ENCODE results near the gene SLC9A3. TPM values are rescaled to one million over a fixed set of nuclear protein-coding genes. Genes with fewer than 3 reads are reported as not detected.

The SLC9A3 gene
- total RNA-seq, 3 donors from 2014 or later (not counting 1 experiment from before 2014, with no cell fraction given), result 0.61 to 1.1 (median 0.73) TPM

- H3K27me3 ChIP-seq (ENCODE audit: control insufficient read depth, insufficient read depth, low read length), result peaks cover 2% of the 10 kb centered on the region
- H3K4me3 Mint-ChIP-seq, result no peak overlapping the region
- WGBS (ENCODE audit: insufficient coverage), result 93% methylated on average over 26 of the region's 26 CpGs
Observed at GRCh38 chr5:483011-483410, 41.2 kb downstream of the SLC9A3 start.

GRCh38 chr5:482506-482905, 41.7 kb downstream of the SLC9A3 start:
- Mint-ChIP-seq H3K27ac (no peak overlapping the region), H3K4me1 (peaks cover 0 to 6% of the 10 kb centered on the region in 2 donors), H3K9me3 (no peaks in the 10 kb centered on the region), H3K4me3 (no peak overlapping the region), H3K27me3 (ENCODE audit: low read depth in 2 of 2) (peaks cover 0 to 4% of the 10 kb centered on the region in 2 donors), H3K36me3 (no peaks in the 10 kb centered on the region)
- Histone ChIP-seq H3K4me1 (ENCODE audit: control insufficient read depth, insufficient read depth, low read length) (peaks cover 5% of the 10 kb centered on the region), H3K27ac (ENCODE audit: low read length) (no peak overlapping the region), H3K27me3 (ENCODE audit: control insufficient read depth, insufficient read depth, low read length) (peaks cover 2% of the 10 kb centered on the region), H3K4me3 (ENCODE audit: low read length) (no peak overlapping the region), H3K36me3 (ENCODE audit: control insufficient read depth, insufficient read depth, low read length) (no peaks in the 10 kb centered on the region), H3K9me3 (ENCODE audit: control insufficient read depth, insufficient read depth, low read length) (no peaks in the 10 kb centered on the region)
- 95% methylated on average over 27 of the region's 27 CpGs for WGBS (ENCODE audit: insufficient coverage)
- intact Hi-C loops (cut with micrococcal nuclease), result no loop called here
- ATAC-seq, result no peak
- DNase-seq, result no peak
- no peak for TF ChIP-seq CTCF (IDR thresholded peaks at IDR 0.05)

More at GRCh38 chr5:483011-483410, 41.2 kb downstream of the SLC9A3 start:
- Mint-ChIP-seq H3K27ac (no peak overlapping the region), H3K4me1 (peaks cover 0 to 6% of the 10 kb centered on the region in 2 donors), H3K27me3 (ENCODE audit: low read depth in 2 of 2) (no peaks in the 10 kb centered on the region), H3K36me3 (no peaks in the 10 kb centered on the region), H3K9me3 (no peaks in the 10 kb centered on the region)
- H3K27ac ChIP-seq (ENCODE audit: low read length), result no peak overlapping the region
- no peak for TF ChIP-seq CTCF (IDR thresholded peaks at IDR 0.05)
- H3K36me3 ChIP-seq (ENCODE audit: control insufficient read depth, insufficient read depth, low read length), result no peaks in the 10 kb centered on the region
- H3K9me3 ChIP-seq (ENCODE audit: control insufficient read depth, insufficient read depth, low read length), result no peaks in the 10 kb centered on the region
- DNase-seq, result no peak
- no peak for ATAC-seq
- no peak overlapping the region for H3K4me3 ChIP-seq (ENCODE audit: low read length)
- intact Hi-C loops (cut with micrococcal nuclease), result no loop called here
- H3K4me1 ChIP-seq (ENCODE audit: control insufficient read depth, insufficient read depth, low read length), result peaks cover 5% of the 10 kb centered on the region

- no peaks in the 10 kb centered on the region for H3K36me3 Mint-ChIP-seq
- intact Hi-C loops (cut with micrococcal nuclease), result no loop called here
- H3K27ac Mint-ChIP-seq, result no peak overlapping the region
- 71% methylated on average over 21 of the region's 24 CpGs for WGBS (ENCODE audit: insufficient coverage)
- peaks cover 2% of the 10 kb centered on the region for H3K27me3 ChIP-seq (ENCODE audit: control insufficient read depth, insufficient read depth, low read length)
- H3K4me3 Mint-ChIP-seq, result no peak overlapping the region
- no peak for TF ChIP-seq CTCF (IDR thresholded peaks at IDR 0.05)
- peaks cover 5% of the 10 kb centered on the region for H3K4me1 ChIP-seq (ENCODE audit: control insufficient read depth, insufficient read depth, low read length)
- peaks cover 0 to 6% of the 10 kb centered on the region in 2 donors for H3K4me1 Mint-ChIP-seq
- ATAC-seq (no peak), DNase-seq (no peak)
- H3K9me3 Mint-ChIP-seq, result no peaks in the 10 kb centered on the region
- no peaks in the 10 kb centered on the region for H3K9me3 ChIP-seq (ENCODE audit: control insufficient read depth, insufficient read depth, low read length)
- no peak overlapping the region for H3K27ac ChIP-seq (ENCODE audit: low read length)
- H3K36me3 ChIP-seq (ENCODE audit: control insufficient read depth, insufficient read depth, low read length), result no peaks in the 10 kb centered on the region
- H3K4me3 ChIP-seq (ENCODE audit: low read length), result no peak overlapping the region
- peaks cover 0 to 9% of the 10 kb centered on the region in 2 donors for H3K27me3 Mint-ChIP-seq (ENCODE audit: low read depth in 2 of 2)
Observed at GRCh38 chr5:482021-482420, 42.2 kb downstream of the SLC9A3 start.

GRCh38 chr5:481347-481746, 42.9 kb downstream of the SLC9A3 start:
- H3K4me3 Mint-ChIP-seq, result no peak overlapping the region
- peaks cover 4% of the 10 kb centered on the region for H3K27me3 ChIP-seq (ENCODE audit: control insufficient read depth, insufficient read depth, low read length)
- 88% methylated on average over 23 of the region's 23 CpGs for WGBS (ENCODE audit: insufficient coverage)

More at GRCh38 chr5:481347-481746, 42.9 kb downstream of the SLC9A3 start:
- DNase-seq, result no peak
- Histone ChIP-seq H3K9me3 (ENCODE audit: control insufficient read depth, insufficient read depth, low read length) (no peaks in the 10 kb centered on the region), H3K4me1 (ENCODE audit: control insufficient read depth, insufficient read depth, low read length) (peaks cover 5% of the 10 kb centered on the region), H3K27ac (ENCODE audit: low read length) (no peak overlapping the region), H3K36me3 (ENCODE audit: control insufficient read depth, insufficient read depth, low read length) (no peaks in the 10 kb centered on the region), H3K4me3 (ENCODE audit: low read length) (no peak overlapping the region)
- H3K36me3 Mint-ChIP-seq, result no peaks in the 10 kb centered on the region
- no peaks in the 10 kb centered on the region for H3K9me3 Mint-ChIP-seq
- intact Hi-C loops (cut with micrococcal nuclease), result no loop called here
- TF ChIP-seq CTCF (IDR thresholded peaks at IDR 0.05), result no peak
- H3K27ac Mint-ChIP-seq, result no peak overlapping the region
- no peak for ATAC-seq
- H3K27me3 Mint-ChIP-seq (ENCODE audit: low read depth in 2 of 2), result peaks cover 0 to 12% of the 10 kb centered on the region in 2 donors
- peaks cover 0 to 4% of the 10 kb centered on the region in 2 donors for H3K4me1 Mint-ChIP-seq
